Activated CD4-positive, alpha-beta memory T cell treated with anti-CD3 and anti-CD28 coated beads, Interleukin-2, amount 10 ng/mL, durations not matched to agents 7 days and 5 days (primary cell): ENCODE data around the gene C10orf143. TPM values are rescaled to one million over a fixed set of nuclear protein-coding genes. Genes with fewer than 3 reads are reported as not detected.

Source experiments
- CTCF ChIA-PET: fragments of 350-600 bp; sonication (Branson Sonifier 250); formaldehyde crosslinking; loops from one replicate; lab custom pipeline; 2021; ENCODE audit warnings: antibody characterized with exemption, inconsistent platforms; lab: Charles Lee
- POLR2A ChIA-PET: fragments of 350-600 bp; sonication (Branson Sonifier 250); formaldehyde crosslinking; loops from one replicate; lab custom pipeline; 2021; ENCODE audit warnings: antibody characterized with exemption; lab: Charles Lee
- DNase-seq: peaks from one replicate; pipeline ENCODE4 v3.0.0-alpha.2; 2020
- H3K27ac Mint-ChIP-seq: one replicate; pipeline ENCODE4 v1.8.0; 2021; ENCODE audit warnings: mild to moderate bottlenecking, mixed read lengths
- H3K27me3 Mint-ChIP-seq: one replicate; pipeline ENCODE4 v1.8.0; 2021; ENCODE audit warnings: mixed read lengths
- H3K36me3 Mint-ChIP-seq: one replicate; pipeline ENCODE4 v1.8.0; 2021; ENCODE audit warnings: low read depth, mixed read lengths
- H3K4me1 Mint-ChIP-seq: one replicate; pipeline ENCODE4 v1.8.0; 2021; ENCODE audit warnings: mixed read lengths
- H3K4me3 Mint-ChIP-seq: one replicate; pipeline ENCODE4 v1.8.0; 2021; ENCODE audit warnings: mild to moderate bottlenecking, mixed read lengths
- H3K9me3 Mint-ChIP-seq: one replicate; pipeline ENCODE4 v1.8.0; 2021; ENCODE audit warnings: mixed read lengths
- total RNA-seq, 2 experiments: library from RNA; stranded (reverse); gene quantifications; one replicate each; pipeline ENCODE4 v1.2.3, GENCODE V29; 2021

Gene C10orf143
- total RNA-seq, 2 experiments from 2014 or later = 2.5 TPM

GRCh38 chr10:130014263-130015074 is 96.2 kb downstream of the C10orf143 start:
- Mint-ChIP-seq H3K4me1 (peaks cover 7% of the 10 kb centered on the region), H3K27ac (no peak overlapping the region), H3K27me3 (no peaks in the 10 kb centered on the region), H3K9me3 (no peaks in the 10 kb centered on the region), H3K36me3 (no peaks in the 10 kb centered on the region), H3K4me3 (no peak overlapping the region)
- ChIA-PET POLR2A (no interaction called here), CTCF (no interaction called here)
- no peak for DNase-seq

Other genes starting within 250 kb of the C10orf143 start
- gene EBF3, start 146.6 kb downstream of the C10orf143 start, total RNA-seq = not detected
- gene GLRX3, start 25.6 kb upstream of the C10orf143 start, total RNA-seq = 10 to 100 TPM; 73.8 to 83.7 TPM